ENCODE measurements around the gene TRA2A.

Gene TRA2A

DNA sequence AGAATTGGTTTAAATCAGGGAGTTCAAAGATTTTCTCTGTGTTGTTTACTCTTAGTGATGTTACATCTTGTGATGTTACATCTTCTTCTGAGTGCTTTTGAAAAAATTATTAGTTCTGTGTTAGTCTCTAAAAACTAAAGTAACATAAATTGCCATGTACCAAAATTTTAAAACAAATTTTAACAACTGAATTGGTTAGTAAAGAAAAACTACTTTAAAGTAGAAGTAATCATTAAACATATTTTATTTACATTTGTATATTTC, 56.3 kb downstream of the TRA2A start:
- Histone ChIP-seq H3K27ac (ENCODE audit: low read depth, low read length) (peak overlapping the region; percentile 92), H3K36me3 (ENCODE audit: control insufficient read depth, insufficient read depth, low read length) (no peaks in the 10 kb centered on the region), H3K9ac (ENCODE audit: low read length) (peak overlapping the region; percentile 84), H3K4me1 (ENCODE audit: control insufficient read depth, insufficient read depth, low read length) (peaks cover 7% of the 10 kb centered on the region), H3K4me3 (ENCODE audit: low read depth, low read length) (peak overlapping the region; percentile 96), H3K9me3 (ENCODE audit: control insufficient read depth, insufficient read depth, low read depth, low read length) (no peaks in the 10 kb centered on the region), H3K27me3 (ENCODE audit: control insufficient read depth, insufficient read depth, low read length) (no peaks in the 10 kb centered on the region)

DNA sequence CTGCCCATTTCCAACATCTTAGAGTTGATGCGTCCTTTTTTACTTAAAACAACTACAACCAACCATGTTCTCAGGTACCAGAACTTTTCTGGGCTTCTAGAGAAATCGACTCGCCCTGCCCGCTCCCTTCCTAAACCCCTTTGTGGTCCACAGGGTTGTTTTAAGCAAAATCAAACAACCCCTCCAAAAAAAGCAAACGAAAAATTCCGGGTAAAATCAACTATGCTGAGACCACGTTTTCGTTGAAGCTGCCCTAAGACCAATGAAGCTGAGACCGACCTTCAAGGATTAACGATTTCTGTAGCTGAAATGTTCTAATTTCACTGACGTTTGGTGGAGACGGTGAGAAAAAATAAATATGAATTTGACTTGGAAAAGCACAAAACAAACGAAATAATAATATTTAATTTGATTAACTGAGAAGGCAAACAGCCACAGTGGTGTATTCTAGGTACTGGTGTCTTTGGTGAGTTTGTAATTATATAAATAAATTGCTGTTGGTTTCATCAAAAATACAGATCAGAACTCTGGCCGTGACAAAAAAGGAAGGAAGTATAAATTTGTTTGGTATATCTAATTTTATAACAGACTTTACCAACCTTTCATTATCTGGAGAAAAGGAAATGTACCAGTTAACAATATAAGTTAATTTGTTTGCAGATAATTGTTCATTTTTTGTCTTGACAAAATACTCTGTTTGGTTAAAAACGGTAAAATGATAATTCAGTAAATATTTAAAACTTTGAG, 56.8 kb downstream of the TRA2A start:
- peak overlapping the region; percentile 92 for H3K27ac ChIP-seq (ENCODE audit: low read depth, low read length)
- peaks cover 7% of the 10 kb centered on the region for H3K4me1 ChIP-seq (ENCODE audit: control insufficient read depth, insufficient read depth, low read length)
- H3K36me3 ChIP-seq (ENCODE audit: control insufficient read depth, insufficient read depth, low read length) = no peaks in the 10 kb centered on the region
- no peaks in the 10 kb centered on the region for H3K9me3 ChIP-seq (ENCODE audit: control insufficient read depth, insufficient read depth, low read depth, low read length)
- H3K27me3 ChIP-seq (ENCODE audit: control insufficient read depth, insufficient read depth, low read length) = no peaks in the 10 kb centered on the region
- H3K4me3 ChIP-seq (ENCODE audit: low read depth, low read length) = peak overlapping the region; percentile 96
- peak overlapping the region; percentile 84 for H3K9ac ChIP-seq (ENCODE audit: low read length)

DNA sequence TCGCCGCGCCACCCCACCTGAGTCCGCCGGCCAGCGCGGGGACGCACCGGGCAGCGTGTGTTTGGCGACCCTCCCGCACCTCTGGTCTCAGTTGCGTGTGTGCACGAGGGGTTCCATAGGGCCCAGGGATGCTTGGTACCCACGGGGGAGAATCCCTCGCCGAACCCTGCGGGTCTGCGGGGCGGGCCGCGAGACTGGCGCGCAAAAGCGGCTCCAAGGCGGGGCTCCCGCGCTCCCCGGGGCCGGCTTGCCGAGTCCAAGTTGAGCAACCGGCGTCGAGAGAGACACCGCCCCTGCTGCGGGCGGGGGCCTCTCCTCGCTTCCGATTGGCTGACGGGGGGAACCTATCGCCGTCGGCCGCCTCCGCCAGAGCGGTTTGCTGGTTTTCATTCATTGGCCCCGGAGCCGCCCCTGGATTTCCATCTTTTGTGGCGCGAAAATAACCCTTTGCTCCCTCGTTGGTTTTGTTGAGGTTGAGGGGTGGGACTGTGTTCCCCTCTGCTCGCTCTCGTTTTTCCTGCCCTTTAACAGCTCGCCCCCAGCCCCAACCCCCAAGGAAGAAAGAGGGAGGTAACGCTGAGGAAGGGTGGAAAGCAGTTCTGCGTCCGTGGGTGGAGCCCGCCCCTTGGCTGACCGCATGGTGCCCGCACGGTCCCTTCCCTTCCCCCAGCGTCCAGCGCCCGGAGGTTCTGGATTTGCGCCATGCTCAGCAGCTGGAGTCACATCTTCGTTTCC, 57.5 kb downstream of the TRA2A start:
- Histone ChIP-seq H3K9me3 (ENCODE audit: control insufficient read depth, insufficient read depth, low read depth, low read length) (no peaks in the 10 kb centered on the region), H3K27me3 (ENCODE audit: control insufficient read depth, insufficient read depth, low read length) (no peaks in the 10 kb centered on the region), H3K27ac (ENCODE audit: low read depth, low read length) (peak overlapping the region; percentile 98), H3K9ac (ENCODE audit: low read length) (peak overlapping the region; percentile 100), H3K4me1 (ENCODE audit: control insufficient read depth, insufficient read depth, low read length) (peaks cover 7% of the 10 kb centered on the region), H3K4me3 (ENCODE audit: low read depth, low read length) (peak overlapping the region; percentile 96), H3K36me3 (ENCODE audit: control insufficient read depth, insufficient read depth, low read length) (no peaks in the 10 kb centered on the region)

DNA sequence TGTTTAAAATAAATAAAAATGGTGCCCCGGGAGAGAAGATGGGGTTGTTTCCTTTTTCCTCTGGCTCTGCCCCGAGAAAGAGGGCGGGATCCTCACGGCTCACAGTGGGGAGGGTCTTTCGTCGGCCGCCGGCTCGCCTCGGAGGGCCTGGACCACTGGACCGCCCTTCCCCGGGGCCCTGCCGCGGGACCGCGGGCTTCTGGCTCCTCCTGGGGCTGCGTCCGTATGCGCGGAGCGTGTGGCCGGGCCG, 58.0 kb downstream of the TRA2A start:
- Histone ChIP-seq H3K27ac (ENCODE audit: low read depth, low read length) (peak overlapping the region; percentile 98), H3K4me3 (ENCODE audit: low read depth, low read length) (peak overlapping the region; percentile 96), H3K9ac (ENCODE audit: low read length) (peak overlapping the region; percentile 100), H3K27me3 (ENCODE audit: control insufficient read depth, insufficient read depth, low read length) (no peaks in the 10 kb centered on the region), H3K4me1 (ENCODE audit: control insufficient read depth, insufficient read depth, low read length) (peaks cover 7% of the 10 kb centered on the region), H3K36me3 (ENCODE audit: control insufficient read depth, insufficient read depth, low read length) (no peaks in the 10 kb centered on the region), H3K9me3 (ENCODE audit: control insufficient read depth, insufficient read depth, low read depth, low read length) (no peaks in the 10 kb centered on the region)

DNA sequence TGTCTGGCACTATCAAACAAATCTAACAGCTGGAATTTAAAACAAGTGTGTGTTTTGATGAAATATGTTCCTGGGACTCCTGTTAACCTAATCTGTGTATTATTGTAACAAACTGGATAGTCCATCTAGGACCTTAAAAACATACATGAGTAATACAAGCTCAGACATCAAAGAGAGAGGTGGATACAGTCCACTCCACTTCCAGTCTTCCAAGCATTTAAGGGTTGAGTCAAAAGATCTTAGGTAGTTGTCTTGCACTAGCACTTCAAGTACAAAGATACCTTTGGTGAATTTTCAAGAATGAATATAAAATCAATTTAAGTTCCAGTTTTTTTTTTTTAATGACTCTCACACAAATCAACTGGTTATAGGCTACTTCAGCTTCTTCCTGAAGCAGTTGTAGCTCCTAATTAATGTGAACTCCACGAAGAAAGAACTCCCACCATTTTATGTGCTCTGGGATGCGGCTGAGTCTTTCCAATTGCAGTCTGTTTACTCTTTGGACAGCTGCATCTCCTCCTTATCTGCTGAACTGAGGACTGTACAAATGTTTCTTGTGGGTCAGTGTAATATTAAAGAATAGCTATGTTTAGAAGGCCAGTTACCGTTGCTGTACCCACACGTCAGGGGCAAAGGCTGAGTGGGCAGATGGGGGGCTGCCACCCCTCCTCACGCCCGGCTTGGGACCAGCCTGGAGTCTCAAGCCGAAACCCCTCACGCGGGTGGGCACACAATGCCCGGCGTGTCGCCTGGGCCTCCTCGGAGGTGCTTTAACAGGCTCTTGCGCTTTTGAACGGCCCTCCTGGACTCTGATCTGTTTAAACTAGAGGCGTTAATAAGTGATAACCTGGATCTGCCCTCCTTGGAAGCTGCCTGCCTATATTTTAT, 58.6 kb downstream of the TRA2A start:
- Histone ChIP-seq H3K27me3 (ENCODE audit: control insufficient read depth, insufficient read depth, low read length) (no peaks in the 10 kb centered on the region), H3K9me3 (ENCODE audit: control insufficient read depth, insufficient read depth, low read depth, low read length) (no peaks in the 10 kb centered on the region), H3K4me1 (ENCODE audit: control insufficient read depth, insufficient read depth, low read length) (peaks cover 7% of the 10 kb centered on the region), H3K9ac (ENCODE audit: low read length) (peak overlapping the region; percentile 100), H3K36me3 (ENCODE audit: control insufficient read depth, insufficient read depth, low read length) (no peaks in the 10 kb centered on the region), H3K4me3 (ENCODE audit: low read depth, low read length) (peak overlapping the region; percentile 96), H3K27ac (ENCODE audit: low read depth, low read length) (peak overlapping the region; percentile 98)

DNA sequence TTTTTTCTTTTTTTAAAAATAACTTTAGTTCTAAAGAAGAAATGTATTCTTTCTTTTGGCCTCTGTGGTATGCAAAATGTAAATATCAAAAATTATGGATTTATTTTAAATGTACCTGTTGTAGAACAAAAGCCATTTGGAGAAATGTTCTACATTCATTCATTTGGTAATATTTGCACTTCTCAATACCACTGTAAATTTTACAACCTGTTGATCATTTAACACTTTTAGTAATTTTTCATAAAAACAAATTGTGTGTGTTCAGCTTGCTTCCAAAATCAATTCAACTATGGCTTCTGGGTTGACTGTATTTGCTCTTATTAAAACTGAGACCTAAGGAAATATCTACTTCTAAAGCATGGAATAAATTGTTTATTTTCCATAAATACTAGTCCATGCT, 59.2 kb downstream of the TRA2A start:
- Histone ChIP-seq H3K27me3 (ENCODE audit: control insufficient read depth, insufficient read depth, low read length) (no peaks in the 10 kb centered on the region), H3K9me3 (ENCODE audit: control insufficient read depth, insufficient read depth, low read depth, low read length) (no peaks in the 10 kb centered on the region), H3K36me3 (ENCODE audit: control insufficient read depth, insufficient read depth, low read length) (0 out of 2 replicates have a peak, but pooled peaks cover 5% of the 10 kb centered on the region), H3K4me3 (ENCODE audit: low read depth, low read length) (peak overlapping the region; percentile 96), H3K4me1 (ENCODE audit: control insufficient read depth, insufficient read depth, low read length) (peaks cover 7% of the 10 kb centered on the region), H3K9ac (ENCODE audit: low read length) (peak overlapping the region; percentile 100), H3K27ac (ENCODE audit: low read depth, low read length) (peak overlapping the region; percentile 89; the same call in 1 of the 2 replicates)

DNA sequence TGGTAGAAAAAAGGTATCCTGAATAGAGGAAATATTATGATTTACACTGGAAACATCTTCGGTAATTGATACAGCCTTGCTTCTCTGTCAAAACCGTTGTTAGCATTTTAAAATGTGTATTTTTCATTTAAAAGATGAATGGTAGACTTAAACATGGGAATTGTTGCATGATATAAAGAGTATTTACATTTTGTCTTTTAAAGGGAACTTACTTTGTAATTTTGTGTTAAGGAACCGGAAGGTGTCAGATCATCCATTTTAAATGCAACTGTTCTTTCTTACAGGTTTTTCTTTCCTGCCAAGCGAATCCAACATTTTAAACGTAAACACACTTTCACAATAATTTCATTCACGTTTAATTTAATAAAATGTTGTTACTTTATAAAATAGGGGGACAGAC, 59.7 kb downstream of the TRA2A start:
- Histone ChIP-seq H3K9ac (ENCODE audit: low read length) (peak overlapping the region; percentile 97), H3K27me3 (ENCODE audit: control insufficient read depth, insufficient read depth, low read length) (no peaks in the 10 kb centered on the region), H3K4me3 (ENCODE audit: low read depth, low read length) (peak overlapping the region; percentile 96), H3K36me3 (ENCODE audit: control insufficient read depth, insufficient read depth, low read length) (0 out of 2 replicates have a peak, but pooled peaks cover 6% of the 10 kb centered on the region), H3K27ac (ENCODE audit: low read depth, low read length) (peak overlapping the region; percentile 89; the same call in 1 of the 2 replicates), H3K9me3 (ENCODE audit: control insufficient read depth, insufficient read depth, low read depth, low read length) (no peaks in the 10 kb centered on the region), H3K4me1 (ENCODE audit: control insufficient read depth, insufficient read depth, low read length) (peaks cover 6% of the 10 kb centered on the region)

DNA sequence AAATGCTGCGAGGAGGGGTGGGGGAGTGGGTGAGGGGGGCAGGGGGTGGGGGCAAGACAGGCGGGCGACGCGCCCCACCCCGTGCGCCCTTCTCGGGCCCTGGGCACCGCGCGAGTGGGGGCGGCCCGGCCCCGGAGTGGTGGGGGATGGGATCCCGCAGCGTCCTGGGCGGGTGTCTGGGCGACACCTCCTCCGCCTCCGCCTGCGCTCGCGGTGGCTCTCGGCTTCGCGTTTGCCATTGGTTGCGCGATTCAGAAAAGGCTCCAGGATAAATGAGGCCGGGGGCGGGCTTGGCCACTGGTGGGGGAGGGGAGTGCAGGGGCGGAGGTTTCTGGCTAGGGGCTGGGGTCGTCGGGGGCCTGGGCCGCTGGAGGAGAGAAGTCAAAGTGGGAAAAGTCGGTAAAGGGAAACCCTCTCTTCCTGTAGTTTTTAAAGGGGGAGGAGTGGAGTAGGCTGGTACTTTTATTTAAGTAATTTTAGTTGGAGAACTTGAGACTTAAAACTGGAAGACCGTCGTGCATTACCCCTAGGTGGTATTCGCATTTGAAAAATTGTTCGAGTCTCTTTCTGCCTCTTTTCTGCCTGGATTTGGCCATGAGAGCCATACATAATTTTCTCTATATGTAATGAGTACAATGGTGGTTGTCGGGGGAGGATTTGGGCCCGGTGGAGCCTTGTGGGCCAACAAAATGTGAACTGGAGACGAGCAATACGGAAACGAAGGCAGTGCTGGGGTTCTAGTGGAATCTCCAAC, 60.5 kb downstream of the TRA2A start:
- Histone ChIP-seq H3K27ac (ENCODE audit: low read depth, low read length) (peak overlapping the region; percentile 89; the same call in 1 of the 2 replicates), H3K36me3 (ENCODE audit: control insufficient read depth, insufficient read depth, low read length) (0 out of 2 replicates have a peak, but pooled peaks cover 6% of the 10 kb centered on the region), H3K9me3 (ENCODE audit: control insufficient read depth, insufficient read depth, low read depth, low read length) (no peaks in the 10 kb centered on the region), H3K9ac (ENCODE audit: low read length) (peak overlapping the region; percentile 97), H3K4me3 (ENCODE audit: low read depth, low read length) (peak overlapping the region; percentile 96), H3K27me3 (ENCODE audit: control insufficient read depth, insufficient read depth, low read length) (no peaks in the 10 kb centered on the region), H3K4me1 (ENCODE audit: control insufficient read depth, insufficient read depth, low read length) (no peaks in the 10 kb centered on the region; the same call in 1 of the 2 replicates)

DNA sequence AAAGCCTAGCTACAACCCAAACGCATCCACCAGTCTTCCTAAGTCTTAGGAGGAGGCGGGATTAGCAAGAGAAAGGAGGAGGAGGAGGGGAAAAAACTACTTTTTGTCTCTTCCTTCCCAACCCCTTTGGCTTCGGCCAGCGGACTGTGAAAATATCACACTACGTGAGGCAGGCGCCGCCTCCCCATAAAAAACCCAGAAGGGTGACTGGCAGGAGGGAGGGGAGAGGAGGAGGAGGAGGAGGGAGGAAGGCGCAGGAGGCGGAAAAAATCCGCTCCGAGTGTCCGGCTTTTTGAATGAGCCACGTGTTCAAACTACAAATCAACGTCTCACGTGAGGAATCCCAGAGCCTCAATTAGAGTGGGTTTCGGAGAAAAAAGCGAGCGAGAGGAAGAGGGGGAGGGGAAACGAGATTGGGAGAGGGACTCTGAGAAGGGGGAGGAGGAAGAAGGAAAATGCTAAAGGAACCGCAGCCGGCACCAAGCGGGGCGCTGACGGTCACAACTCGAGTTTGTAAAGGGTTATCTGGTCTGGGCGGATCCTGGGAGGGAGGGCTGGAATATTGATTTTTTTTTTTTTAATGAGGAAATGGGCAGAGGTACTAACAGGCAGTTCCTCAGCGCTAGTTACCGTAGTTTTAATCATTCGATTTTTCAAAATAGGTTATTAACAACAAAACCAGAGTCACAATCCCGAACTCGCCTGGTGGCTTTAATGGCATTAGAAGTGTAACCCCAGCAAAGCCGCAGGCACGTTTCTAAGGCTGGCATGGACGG, 61.3 kb downstream of the TRA2A start, which contains the start of gene IGF2BP3:
Gene IGF2BP3 (minus strand): TSS at position 162 of the 776 bp plus-strand sequence. CDS start 381 bp downstream, outside the sequence.
- Histone ChIP-seq H3K9ac (ENCODE audit: low read length) (peak within 1 kb of the TSS; percentile 97), H3K4me1 (ENCODE audit: control insufficient read depth, insufficient read depth, low read length) (peaks cover 5% of the 10 kb centered on the region; the same call in 1 of the 2 replicates), H3K27me3 (ENCODE audit: control insufficient read depth, insufficient read depth, low read length) (no peaks in the 10 kb centered on the region), H3K4me3 (ENCODE audit: low read depth, low read length) (peak within 1 kb of the TSS; percentile 96), H3K36me3 (ENCODE audit: control insufficient read depth, insufficient read depth, low read length) (0 out of 2 replicates have a peak, but pooled peaks cover 6% of the 10 kb centered on the region), H3K27ac (ENCODE audit: low read depth, low read length) (peak within 1 kb of the TSS; percentile 89), H3K9me3 (ENCODE audit: control insufficient read depth, insufficient read depth, low read depth, low read length) (no peaks in the 10 kb centered on the region)

DNA sequence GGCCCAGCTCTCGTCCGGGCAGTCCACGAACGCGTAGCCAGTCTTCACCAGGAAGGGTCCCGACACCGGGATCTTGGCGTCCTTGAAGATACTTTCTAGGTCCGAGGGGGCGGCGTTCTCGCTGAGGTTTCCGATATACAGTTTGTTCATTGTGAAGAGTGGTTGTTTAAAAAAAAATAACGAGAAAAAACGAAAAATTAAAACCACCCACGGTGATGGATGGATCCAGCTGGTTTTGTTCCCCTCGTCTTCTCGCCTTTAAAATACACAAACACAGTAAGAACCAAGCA, 61.9 kb downstream of the TRA2A start:
- no peaks in the 10 kb centered on the region for H3K9me3 ChIP-seq (ENCODE audit: control insufficient read depth, insufficient read depth, low read depth, low read length)
- H3K27ac ChIP-seq (ENCODE audit: low read depth, low read length) = peak overlapping the region; percentile 89
- 0 out of 2 replicates have a peak, but pooled peaks cover 6% of the 10 kb centered on the region for H3K36me3 ChIP-seq (ENCODE audit: control insufficient read depth, insufficient read depth, low read length)
- H3K27me3 ChIP-seq (ENCODE audit: control insufficient read depth, insufficient read depth, low read length) = no peaks in the 10 kb centered on the region
- peaks cover 11% of the 10 kb centered on the region; the same call in 1 of the 2 replicates for H3K4me1 ChIP-seq (ENCODE audit: control insufficient read depth, insufficient read depth, low read length)
- peak overlapping the region; percentile 97 for H3K9ac ChIP-seq (ENCODE audit: low read length)
- peak overlapping the region; percentile 96 for H3K4me3 ChIP-seq (ENCODE audit: low read depth, low read length)
